HCT116 (cell line): ENCODE data around the gene CEBPB. TPM values are rescaled to one million over a fixed set of nuclear protein-coding genes. Genes with fewer than 3 reads are reported as not detected.

ENCODE experiments used
- ATAC-seq: fragments of 200-7000 bp; cut with Tn5 transposase; 2 replicates; pipeline ENCODE4 v1.9.1; 2020; ENCODE audit warnings: mild to moderate bottlenecking, moderate library complexity
- BruUV-seq: library from RNA; stranded (reverse); fragments of 400-500 nt; replicated peaks from 2 replicates; lab custom pipeline; 2021; lab: Mats Ljungman, UMichigan
- CTCF ChIA-PET: fragments of 300-600 bp; sonication (Branson Sonifier 250); formaldehyde crosslinking; loops from one replicate; lab custom pipeline; 2021; ENCODE audit warnings: antibody characterized with exemption; lab: Charles Lee
- POLR2A ChIA-PET: fragments of 300-600, 350-600 bp; sonication (Branson Sonifier 250); formaldehyde crosslinking; loops from one replicate; lab custom pipeline; 2021; ENCODE audit warnings: antibody characterized with exemption; lab: Charles Lee
- RAD21 ChIA-PET, 2 experiments: fragments of 300-600 bp; sonication (Branson Sonifier 250); formaldehyde crosslinking; loops; one replicate each; lab custom pipeline; 2023; ENCODE audit warnings: low total read pairs in 2 of 2; ENCODE audit not compliant: uncharacterized antibody in 2 of 2, unreplicated experiment in 2 of 2, low non-redundant PET in 1 of 2; lab: Charles Lee
- DNase-seq: peaks from one replicate; pipeline ENCODE4 v3.0.0-alpha.2; 2010; ENCODE audit warnings: low read depth, low spot score
- H2AFZ ChIP-seq: fragments of 200-600 bp; shearing (Covaris generic), sonication (generic); 2 replicates; pipeline ENCODE4 v1.6.1; 2017; ENCODE audit warnings: low read depth, mixed run types, mixed read lengths, antibody characterized with exemption, low read length; ENCODE audit not compliant: poor library complexity, severe bottlenecking
- H3K27ac ChIP-seq: 2 replicates; pipeline ENCODE4 v1.5.1; 2012; ENCODE audit warnings: low read depth, low read length
- H3K27me3 ChIP-seq: fragments of 200-600 bp; sonication (generic); 2 replicates; pipeline ENCODE4 v1.6.1; 2016; ENCODE audit warnings: mixed run types, low read length, mixed read lengths; ENCODE audit not compliant: insufficient read depth
- H3K36me3 ChIP-seq, 2 experiments: fragments of 200-500 bp in 1 of 2; fragments of 200-600 bp in 1 of 2; sonication (Bioruptor generic) in 1 of 2; sonication (generic) in 1 of 2; 2 replicates each; pipeline versions ENCODE4 v1.5.1 to v1.6.1; 2014 to 2016; ENCODE audit warnings: low read length in 2 of 2, inconsistent platforms in 1 of 2, mixed read lengths in 1 of 2, mixed run types in 1 of 2; ENCODE audit not compliant: insufficient read depth in 2 of 2, control insufficient read depth in 1 of 2
- H3K4me1 ChIP-seq, 2 experiments: fragments of 200-600 bp in 1 of 2; sonication (generic) in 1 of 2; 2 replicates each; pipeline versions ENCODE4 v1.5.1 to v1.6.1; 2012 to 2017; ENCODE audit warnings: low read length in 2 of 2, inconsistent platforms in 1 of 2, mild to moderate bottlenecking in 1 of 2, mixed read lengths in 1 of 2, mixed run types in 1 of 2, moderate library complexity in 1 of 2; ENCODE audit not compliant: insufficient read depth in 2 of 2, control insufficient read depth in 1 of 2
- H3K4me2 ChIP-seq: fragments of 200-600 bp; sonication (generic); 2 replicates; pipeline ENCODE4 v1.6.1; 2017; ENCODE audit warnings: mixed run types, low read length, mixed read lengths
- H3K4me3 ChIP-seq, 2 experiments: fragments of 200-600 bp in 1 of 2; sonication (generic) in 1 of 2; replicated peaks in 1 of 2; 2 replicates each; pipeline ENCODE4 v1.5.1; 2011 to 2016; ENCODE audit warnings: low read length in 2 of 2, control low read depth in 1 of 2, low read depth in 1 of 2, mild to moderate bottlenecking in 1 of 2, mixed read lengths in 1 of 2, mixed run types in 1 of 2
- H3K79me2 ChIP-seq: fragments of 200-600 bp; sonication (generic); 2 replicates; pipeline ENCODE4 v1.6.1; 2017; ENCODE audit warnings: mild to moderate bottlenecking, mixed run types, low read length, moderate library complexity, mixed read lengths; ENCODE audit not compliant: insufficient read depth
- H3K9ac ChIP-seq: fragments of 200-600 bp; sonication (generic); 2 replicates; pipeline ENCODE4 v1.6.1; 2016; ENCODE audit warnings: low read length, mixed read lengths
- H3K9me2 ChIP-seq: fragments of 200-600 bp; sonication (generic), shearing (Covaris generic); 2 replicates; pipeline ENCODE4 v1.6.1; 2017; ENCODE audit warnings: mixed run types, mild to moderate bottlenecking, moderate library complexity; ENCODE audit not compliant: insufficient read depth
- H3K9me3 ChIP-seq, 2 experiments: fragments of 200-500 bp in 1 of 2; fragments of 200-600 bp in 1 of 2; sonication (Bioruptor generic) in 1 of 2; sonication (generic) in 1 of 2; 2 replicates each; pipeline ENCODE4 v1.6.1; 2014 to 2017; ENCODE audit warnings: low read length in 2 of 2, mixed read lengths in 2 of 2, inconsistent platforms in 1 of 2, low read depth in 1 of 2, mild to moderate bottlenecking in 1 of 2, mixed run types in 1 of 2, moderate library complexity in 1 of 2; ENCODE audit not compliant: control insufficient read depth in 1 of 2, insufficient read depth in 1 of 2
- H4K20me1 ChIP-seq: fragments of 200-600 bp; sonication (generic), shearing (Covaris generic); 2 replicates; pipeline ENCODE4 v1.6.1; 2017; ENCODE audit warnings: mixed run types, mild to moderate bottlenecking, moderate library complexity; ENCODE audit not compliant: insufficient read depth
- EZH2phosphoT487 ChIP-seq: fragments of 200-600 bp; IDR thresholded peaks from 2 replicates; pipeline ENCODE4 v1.6.1; 2018; ENCODE audit warnings: antibody characterized with exemption, borderline replicate concordance
- JUND ChIP-seq: IDR thresholded peaks from 2 replicates; pipeline ENCODE4 v1.6.1; 2012
- YY1 ChIP-seq: IDR thresholded peaks from 2 replicates; pipeline ENCODE4 v1.6.1; 2011; ENCODE audit warnings: low read length, low read depth, moderate library complexity, mild to moderate bottlenecking; ENCODE audit not compliant: insufficient replicate concordance; ENCODE audit errors: extremely low read depth
- intact Hi-C: fragments of 100-400 bp; cut with micrococcal nuclease; formaldehyde crosslinking; loops from 2 replicates; pipeline ENCODE4 v1.10.0; 2022
- total RNA-seq: library from RNA; stranded (reverse); gene quantifications from one replicate; pipeline ENCODE4 v1.2.1, GENCODE V29; 2021; ENCODE audit not compliant: unreplicated experiment
- TF ChIP-seq, protein P1 (sequence below): IDR thresholded peaks from 2 replicates; pipeline ENCODE4 v1.6.1; 2012; ENCODE audit warnings: low read depth

CEBPB gene
- total RNA-seq, 1 experiment from 2014 or later: 113 TPM

DNA sequence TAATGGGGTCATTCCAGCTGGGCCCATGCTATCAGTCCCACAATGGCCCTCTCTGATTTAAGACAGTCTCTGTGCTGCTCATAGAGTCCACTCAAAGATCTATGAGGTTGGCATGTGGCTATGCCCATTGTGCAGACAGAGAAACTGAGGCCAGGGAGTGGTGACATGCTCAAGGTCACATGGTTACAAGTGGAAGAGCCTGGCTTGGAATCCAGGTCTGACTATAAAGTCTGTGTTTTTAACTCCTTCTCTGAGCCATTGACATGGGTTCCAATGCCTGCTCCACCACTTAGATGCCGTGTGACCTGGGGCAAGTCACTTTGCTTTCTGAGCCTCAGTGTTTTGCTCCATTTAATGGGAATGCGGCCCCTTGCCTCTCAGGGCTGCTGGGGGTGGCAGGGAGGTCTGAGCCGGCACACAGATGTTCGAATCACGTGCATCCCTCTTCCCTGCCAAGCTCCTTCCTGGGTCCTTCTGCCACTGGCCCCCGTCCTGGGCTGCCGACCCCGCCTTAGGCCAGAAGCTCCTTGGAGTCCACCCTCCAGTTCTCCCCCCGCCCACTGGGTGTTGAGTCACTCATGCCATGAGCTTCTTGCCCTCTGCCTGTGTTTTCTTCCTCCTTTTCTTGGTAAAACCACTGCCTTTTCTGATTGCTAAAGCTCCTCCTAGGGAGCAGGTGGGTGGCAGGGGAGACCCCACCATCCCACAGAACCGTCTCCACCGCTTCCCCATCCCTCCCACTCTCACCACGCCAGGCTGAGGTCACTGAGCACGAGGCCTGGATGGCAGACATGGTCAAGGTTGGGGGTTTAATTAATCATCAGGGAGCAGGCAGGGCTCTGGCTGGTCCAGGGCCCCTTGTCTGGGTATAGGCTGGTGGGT, 35.7 kb downstream of the CEBPB start:
- Histone ChIP-seq H3K79me2 (no peaks in the 10 kb centered on the region), H3K27ac (no peak overlapping the region), H3K36me3 (no peaks in the 10 kb centered on the region), H3K4me2 (peak overlapping the region; percentile 38), H3K9me2 (no peaks in the 10 kb centered on the region), H3K4me1 (peaks cover 12 to 26% of the 10 kb centered on the region in 2 experiments; a peak in 3 of 4 replicates), H3K27me3 (no peaks in the 10 kb centered on the region), H3K4me3 (no peak overlapping the region), H2AFZ (no peak overlapping the region), H3K9me3 (no peaks in the 10 kb centered on the region; a peak in 1 of 4 replicates), H4K20me1 (no peaks in the 10 kb centered on the region), H3K9ac (0 out of 2 replicates have a peak overlapping the region, but pooled peaks have one; percentile 8)
- intact Hi-C loops: no loop called here
- ChIA-PET POLR2A (no interaction called here), RAD21 (no interaction called here), CTCF (no interaction called here)
- ATAC-seq (no peak), DNase-seq (no peak)
- BruUV-seq: no TSS peak
- TF ChIP-seq JUND: no peak
- no peak for TF ChIP-seq YY1
- TF ChIP-seq, protein P1, sequence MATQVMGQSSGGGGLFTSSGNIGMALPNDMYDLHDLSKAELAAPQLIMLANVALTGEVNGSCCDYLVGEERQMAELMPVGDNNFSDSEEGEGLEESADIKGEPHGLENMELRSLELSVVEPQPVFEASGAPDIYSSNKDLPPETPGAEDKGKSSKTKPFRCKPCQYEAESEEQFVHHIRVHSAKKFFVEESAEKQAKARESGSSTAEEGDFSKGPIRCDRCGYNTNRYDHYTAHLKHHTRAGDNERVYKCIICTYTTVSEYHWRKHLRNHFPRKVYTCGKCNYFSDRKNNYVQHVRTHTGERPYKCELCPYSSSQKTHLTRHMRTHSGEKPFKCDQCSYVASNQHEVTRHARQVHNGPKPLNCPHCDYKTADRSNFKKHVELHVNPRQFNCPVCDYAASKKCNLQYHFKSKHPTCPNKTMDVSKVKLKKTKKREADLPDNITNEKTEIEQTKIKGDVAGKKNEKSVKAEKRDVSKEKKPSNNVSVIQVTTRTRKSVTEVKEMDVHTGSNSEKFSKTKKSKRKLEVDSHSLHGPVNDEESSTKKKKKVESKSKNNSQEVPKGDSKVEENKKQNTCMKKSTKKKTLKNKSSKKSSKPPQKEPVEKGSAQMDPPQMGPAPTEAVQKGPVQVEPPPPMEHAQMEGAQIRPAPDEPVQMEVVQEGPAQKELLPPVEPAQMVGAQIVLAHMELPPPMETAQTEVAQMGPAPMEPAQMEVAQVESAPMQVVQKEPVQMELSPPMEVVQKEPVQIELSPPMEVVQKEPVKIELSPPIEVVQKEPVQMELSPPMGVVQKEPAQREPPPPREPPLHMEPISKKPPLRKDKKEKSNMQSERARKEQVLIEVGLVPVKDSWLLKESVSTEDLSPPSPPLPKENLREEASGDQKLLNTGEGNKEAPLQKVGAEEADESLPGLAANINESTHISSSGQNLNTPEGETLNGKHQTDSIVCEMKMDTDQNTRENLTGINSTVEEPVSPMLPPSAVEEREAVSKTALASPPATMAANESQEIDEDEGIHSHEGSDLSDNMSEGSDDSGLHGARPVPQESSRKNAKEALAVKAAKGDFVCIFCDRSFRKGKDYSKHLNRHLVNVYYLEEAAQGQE: no peak
- TF ChIP-seq EZH2phosphoT487: no peak
